Measurements from ENCODE around the gene FGGY. TPM values are rescaled to one million over a fixed set of nuclear protein-coding genes. Genes with fewer than 3 reads are reported as not detected.
A peak's percentile ranks its signal among the peaks of the same experiment; 100 is the strongest.

FGGY gene
- total and polyA plus RNA-seq, 4 donors, result 5.3 to 25.1 (median 11.9) TPM

DNA sequence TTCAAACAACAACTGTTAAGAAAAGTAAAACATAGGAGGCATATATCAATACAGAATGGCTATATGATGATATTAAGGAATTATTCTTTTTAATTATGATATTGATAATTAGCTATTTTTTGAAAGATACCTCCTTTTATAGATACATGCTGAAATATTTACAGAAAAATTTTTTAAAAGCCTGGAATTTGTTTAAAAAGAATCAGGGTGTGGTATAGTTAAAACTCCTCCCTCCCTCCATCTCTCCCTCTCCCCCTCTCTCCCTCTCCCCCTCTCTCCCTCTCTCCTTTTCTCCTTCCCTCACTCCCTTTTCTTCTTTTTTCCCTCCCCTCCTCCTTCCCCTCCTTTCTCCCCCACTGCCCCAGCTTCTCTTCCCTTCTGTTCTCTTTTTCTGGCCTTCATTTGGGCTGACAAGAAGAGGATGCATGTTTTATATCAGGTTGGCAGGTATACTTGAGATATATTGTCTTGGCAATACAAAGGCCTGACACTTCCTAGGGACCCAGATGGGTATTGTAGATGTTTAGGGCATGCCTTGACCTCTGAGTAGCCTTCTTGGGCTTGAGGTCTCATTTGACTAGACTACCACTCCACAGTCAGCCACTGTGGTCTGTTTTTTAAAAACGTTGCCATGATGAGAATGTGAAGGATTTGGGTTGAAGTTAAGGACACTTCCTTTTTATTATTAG is 124.5 kb downstream of the FGGY start:
- Histone ChIP-seq H3K36me3 (ENCODE audit: control insufficient read depth in 1 of 2, insufficient read depth in 2 of 2, low read length in 1 of 2) (no peaks in the 10 kb centered on the region), H3K27me3 (ENCODE audit: control insufficient read depth in 1 of 2, insufficient read depth in 2 of 2, low read length in 1 of 2) (no peaks in the 10 kb centered on the region), H3K9me3 (ENCODE audit: control insufficient read depth, low read length) (no peaks in the 10 kb centered on the region), H3K27ac (ENCODE audit: low read depth in 1 of 2, low read length in 2 of 2) (no peak overlapping the region), H3K4me3 (ENCODE audit: low read length in 2 of 2) (no peak overlapping the region), H3K4me1 (ENCODE audit: control insufficient read depth in 1 of 2, insufficient read depth in 2 of 2, low read length in 2 of 2) (peaks cover 7 to 8% of the 10 kb centered on the region in 2 donors)
- WGBS, 2 donors, result 21 to 33% methylated on average over 1 of the region's 1 CpG
- no peak for ATAC-seq (ENCODE audit: low FRiP score)
- no peak for DNase-seq
- intact Hi-C loops (cut with DNase I), result no loop called here

DNA sequence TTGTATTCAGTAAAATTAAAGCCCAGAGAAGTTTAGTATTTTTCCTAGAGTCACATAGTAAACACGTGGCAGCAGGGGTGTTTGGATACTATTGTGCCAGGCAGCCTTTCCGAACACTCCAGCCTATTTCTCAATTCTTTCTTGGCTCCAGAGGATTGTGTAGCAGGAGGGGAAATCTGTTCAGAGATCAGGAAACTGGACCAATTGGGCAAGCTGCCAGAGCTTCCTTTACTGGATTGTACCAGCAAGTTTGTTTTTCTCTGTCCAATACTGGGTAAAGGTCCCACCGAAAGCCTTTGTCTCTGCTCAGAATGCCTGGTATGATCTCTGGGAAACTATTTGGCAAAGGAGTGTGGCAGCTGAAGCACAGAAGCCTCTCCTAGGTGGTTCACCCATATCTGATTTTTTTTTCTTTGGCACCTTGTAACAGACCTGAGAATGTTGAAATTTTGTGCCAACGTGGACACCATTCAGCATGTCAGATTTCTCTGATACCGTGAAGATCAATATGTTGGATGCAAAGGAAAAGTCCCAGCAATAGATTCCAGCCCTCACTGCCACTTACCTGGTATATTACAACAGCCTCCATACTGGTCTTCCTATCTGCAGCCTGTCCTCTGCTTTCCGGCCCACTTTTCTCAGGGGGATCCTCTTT is 126.2 kb downstream of the FGGY start:
- no peaks in the 10 kb centered on the region for H3K9me3 ChIP-seq (ENCODE audit: control insufficient read depth, low read length)
- WGBS, 2 donors, result 25 to 29% methylated on average over 6 of the region's 6 CpGs
- DNase-seq (peak; percentile 81 to 93), ATAC-seq (ENCODE audit: low FRiP score) (peak; percentile 86)
- H3K4me1 ChIP-seq (ENCODE audit: control insufficient read depth in 1 of 2, insufficient read depth in 2 of 2, low read length in 2 of 2), result peaks cover 7 to 8% of the 10 kb centered on the region in 2 donors
- no peaks in the 10 kb centered on the region for H3K27me3 ChIP-seq (ENCODE audit: control insufficient read depth in 1 of 2, insufficient read depth in 2 of 2, low read length in 1 of 2)
- H3K36me3 ChIP-seq (ENCODE audit: control insufficient read depth in 1 of 2, insufficient read depth in 2 of 2, low read length in 1 of 2), result no peaks in the 10 kb centered on the region
- H3K4me3 ChIP-seq (ENCODE audit: low read length in 2 of 2), result no peak overlapping the region
- intact Hi-C loops (cut with DNase I), result no loop called here
- peak overlapping the region; percentile 54 to 57 for H3K27ac ChIP-seq (ENCODE audit: low read depth in 1 of 2, low read length in 2 of 2)

- intact Hi-C loops (cut with DNase I), result no loop called here
These were observed 130.3 kb downstream of the FGGY start for GRCh38 chr1:59427155-59427554.

DNA sequence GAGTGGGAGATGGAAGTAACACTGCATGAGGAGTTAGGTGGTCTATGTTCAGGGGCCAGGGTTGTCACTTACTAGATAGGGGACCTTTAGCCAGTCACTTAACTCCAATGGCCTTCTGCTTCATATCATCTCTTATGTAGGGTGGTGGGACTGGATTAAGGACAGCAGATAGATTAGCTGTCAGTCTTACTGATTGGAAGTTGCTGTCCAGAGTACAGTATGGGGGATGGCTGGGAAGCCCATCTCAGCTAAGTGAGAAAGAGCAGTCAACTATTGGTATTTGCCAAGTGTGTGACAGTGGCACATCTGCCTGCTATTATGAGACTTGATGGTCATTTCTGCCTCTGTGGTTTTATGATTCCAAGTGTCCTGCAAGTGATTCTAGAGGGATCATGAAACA is 130.9 kb downstream of the FGGY start:
- Histone ChIP-seq H3K36me3 (ENCODE audit: control insufficient read depth in 1 of 2, insufficient read depth in 2 of 2, low read length in 1 of 2) (no peaks in the 10 kb centered on the region), H3K9me3 (ENCODE audit: control insufficient read depth, low read length) (no peaks in the 10 kb centered on the region), H3K27me3 (ENCODE audit: control insufficient read depth in 1 of 2, insufficient read depth in 2 of 2, low read length in 1 of 2) (no peaks in the 10 kb centered on the region), H3K27ac (ENCODE audit: low read depth in 1 of 2, low read length in 2 of 2) (no peak overlapping the region), H3K4me3 (ENCODE audit: low read length in 2 of 2) (no peak overlapping the region), H3K4me1 (ENCODE audit: control insufficient read depth in 1 of 2, insufficient read depth in 2 of 2, low read length in 2 of 2) (peaks cover 2 to 8% of the 10 kb centered on the region in 2 donors)
- DNase-seq (no peak), ATAC-seq (ENCODE audit: low FRiP score) (no peak)
- intact Hi-C loops (cut with DNase I), result no loop called here

More at GRCh38 chr1:59427155-59427554, 130.3 kb downstream of the FGGY start:
- H3K27ac ChIP-seq (ENCODE audit: low read depth in 1 of 2, low read length in 2 of 2), result no peak overlapping the region
- no peak for DNase-seq
- no peaks in the 10 kb centered on the region for H3K27me3 ChIP-seq (ENCODE audit: control insufficient read depth in 1 of 2, insufficient read depth in 2 of 2, low read length in 1 of 2)
- peaks cover 5 to 8% of the 10 kb centered on the region in 2 donors for H3K4me1 ChIP-seq (ENCODE audit: control insufficient read depth in 1 of 2, insufficient read depth in 2 of 2, low read length in 2 of 2)
- WGBS, 2 donors, result 91 to 92% methylated on average over 7 of the region's 7 CpGs
- H3K36me3 ChIP-seq (ENCODE audit: control insufficient read depth in 1 of 2, insufficient read depth in 2 of 2, low read length in 1 of 2), result no peaks in the 10 kb centered on the region
- no peak for ATAC-seq (ENCODE audit: low FRiP score)
- no peak overlapping the region for H3K4me3 ChIP-seq (ENCODE audit: low read length in 2 of 2)
- H3K9me3 ChIP-seq (ENCODE audit: control insufficient read depth, low read length), result no peaks in the 10 kb centered on the region

DNA sequence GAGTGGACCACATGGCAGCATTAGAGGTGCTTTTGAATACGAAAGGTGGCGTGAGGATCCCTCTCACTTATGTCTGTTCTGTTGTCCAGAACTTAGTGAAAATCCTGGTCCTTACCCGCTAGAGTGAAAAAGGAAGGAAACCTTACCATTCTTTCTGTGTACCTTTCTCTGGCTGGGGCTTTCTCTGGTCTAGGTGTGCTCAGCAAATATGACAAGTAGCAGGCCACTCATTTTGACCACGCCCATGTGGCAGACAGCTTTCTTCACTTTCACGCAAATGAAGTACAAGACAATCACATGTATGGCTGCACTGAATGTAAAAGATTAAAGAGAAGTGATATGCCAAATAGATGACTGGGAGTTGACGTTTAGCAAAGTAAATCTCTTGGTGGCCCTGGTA is 131.9 kb downstream of the FGGY start:
- no peak for ATAC-seq (ENCODE audit: low FRiP score)
- Histone ChIP-seq H3K4me1 (ENCODE audit: control insufficient read depth in 1 of 2, insufficient read depth in 2 of 2, low read length in 2 of 2) (peaks cover 0 to 4% of the 10 kb centered on the region in 2 donors), H3K27ac (ENCODE audit: low read depth in 1 of 2, low read length in 2 of 2) (no peak overlapping the region), H3K9me3 (ENCODE audit: control insufficient read depth, low read length) (no peaks in the 10 kb centered on the region), H3K27me3 (ENCODE audit: control insufficient read depth in 1 of 2, insufficient read depth in 2 of 2, low read length in 1 of 2) (no peaks in the 10 kb centered on the region), H3K4me3 (ENCODE audit: low read length in 2 of 2) (no peak overlapping the region), H3K36me3 (ENCODE audit: control insufficient read depth in 1 of 2, insufficient read depth in 2 of 2, low read length in 1 of 2) (no peaks in the 10 kb centered on the region)
- intact Hi-C loops (cut with DNase I), result no loop called here
- WGBS, 2 donors, result 96 to 98% methylated on average over 6 of the region's 6 CpGs
- no peak for DNase-seq

DNA sequence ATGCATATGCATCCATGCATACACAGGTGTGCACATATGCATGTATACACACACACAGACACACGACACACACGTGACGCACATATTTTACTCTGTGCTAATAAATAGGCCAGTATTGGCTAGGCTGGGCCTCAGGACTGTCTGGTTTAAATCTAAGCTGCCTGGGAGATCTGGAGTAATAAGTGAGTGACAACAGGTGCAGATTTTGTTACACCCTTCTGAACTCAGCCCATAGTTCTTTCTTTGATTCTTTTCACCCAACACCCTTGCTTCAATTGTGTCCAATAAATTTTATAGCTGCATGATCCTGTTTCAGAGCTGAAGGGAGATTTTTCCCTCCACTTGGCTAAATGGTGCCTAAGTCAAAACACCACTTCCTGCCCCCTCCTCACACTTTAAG is 132.8 kb downstream of the FGGY start:
- no peaks in the 10 kb centered on the region for H3K36me3 ChIP-seq (ENCODE audit: control insufficient read depth in 1 of 2, insufficient read depth in 2 of 2, low read length in 1 of 2)
- H3K9me3 ChIP-seq (ENCODE audit: control insufficient read depth, low read length), result no peaks in the 10 kb centered on the region
- DNase-seq, result no peak
- H3K4me1 ChIP-seq (ENCODE audit: control insufficient read depth in 1 of 2, insufficient read depth in 2 of 2, low read length in 2 of 2), result peaks cover 4 to 5% of the 10 kb centered on the region in 2 donors
- no peak overlapping the region for H3K4me3 ChIP-seq (ENCODE audit: low read length in 2 of 2)
- 92 to 93% methylated on average over 3 of the region's 3 CpGs for WGBS, 2 donors
- ATAC-seq (ENCODE audit: low FRiP score), result no peak
- H3K27me3 ChIP-seq (ENCODE audit: control insufficient read depth in 1 of 2, insufficient read depth in 2 of 2, low read length in 1 of 2), result no peaks in the 10 kb centered on the region
- no peak overlapping the region for H3K27ac ChIP-seq (ENCODE audit: low read depth in 1 of 2, low read length in 2 of 2)
- intact Hi-C loops (cut with DNase I), result loop anchor here in 1 of 2 donors (10.0 kb wide), 1 partner anchor 135 kb away; the partner anchor contains the start of gene FGGY

- Histone ChIP-seq H3K9me3 (ENCODE audit: control insufficient read depth, low read length) (no peaks in the 10 kb centered on the region), H3K4me1 (ENCODE audit: control insufficient read depth in 1 of 2, insufficient read depth in 2 of 2, low read length in 2 of 2) (peaks cover 4 to 6% of the 10 kb centered on the region in 2 donors), H3K4me3 (ENCODE audit: low read length in 2 of 2) (no peak overlapping the region), H3K27ac (ENCODE audit: low read depth in 1 of 2, low read length in 2 of 2) (peak overlapping the region in 1 of 2 donors; percentile 46), H3K36me3 (ENCODE audit: control insufficient read depth in 1 of 2, insufficient read depth in 2 of 2, low read length in 1 of 2) (no peaks in the 10 kb centered on the region), H3K27me3 (ENCODE audit: control insufficient read depth in 1 of 2, insufficient read depth in 2 of 2, low read length in 1 of 2) (no peaks in the 10 kb centered on the region)
- ATAC-seq (ENCODE audit: low FRiP score) (no peak), DNase-seq (no peak)
- WGBS, 2 donors, result 71 to 73% methylated on average over 3 of the region's 3 CpGs
- intact Hi-C loops (cut with DNase I), result loop anchor here in 1 of 2 donors (10.0 kb wide), 1 partner anchor 137 kb away; the partner anchor contains the start of gene FGGY
These were observed 134.8 kb downstream of the FGGY start for GRCh38 chr1:59431566-59432294.

DNA sequence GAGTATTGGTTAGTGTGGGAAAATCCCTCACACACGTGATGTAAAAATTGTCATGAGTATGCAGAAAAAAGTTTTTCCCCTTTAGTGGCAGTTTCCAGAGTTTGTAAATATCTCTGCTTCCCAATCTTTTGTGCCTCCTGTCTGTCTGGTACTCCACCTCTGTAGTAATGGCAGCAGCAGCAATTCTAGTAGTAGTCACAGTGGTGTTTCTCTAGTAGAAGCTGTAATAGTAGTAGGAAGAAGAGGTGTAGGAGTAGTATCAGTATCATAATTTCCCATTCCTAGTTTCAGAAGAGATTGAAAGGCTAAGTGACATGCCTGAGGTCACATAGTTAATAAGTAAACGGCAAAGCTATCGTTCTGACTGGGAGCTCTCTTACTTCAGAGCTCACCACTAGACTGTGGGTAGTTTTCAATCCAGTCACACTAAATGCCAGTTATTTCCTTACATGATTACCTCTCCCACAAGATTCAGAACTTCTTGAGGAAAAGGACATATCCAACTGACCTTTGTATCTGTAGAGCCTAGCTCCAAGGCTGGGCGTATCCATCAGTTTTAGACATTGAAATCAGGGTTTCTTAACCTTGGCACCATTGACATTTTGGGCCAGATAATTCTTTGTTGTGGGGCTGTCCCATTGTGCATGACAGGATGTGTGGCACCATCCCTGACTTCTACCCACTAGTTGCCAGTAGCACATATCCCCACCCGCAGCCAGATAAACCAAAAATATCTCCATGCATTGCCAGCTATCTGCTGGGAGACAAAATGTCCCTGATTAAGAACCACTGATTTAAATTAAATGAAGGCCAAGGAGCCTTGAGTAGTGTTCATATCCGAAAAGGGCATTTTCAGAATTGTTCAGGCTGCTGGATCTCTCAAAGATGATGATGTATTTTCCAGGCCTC is 135.9 kb downstream of the FGGY start:
- Histone ChIP-seq H3K27ac (ENCODE audit: low read depth in 1 of 2, low read length in 2 of 2) (peak overlapping the region; percentile 37 to 65), H3K27me3 (ENCODE audit: control insufficient read depth in 1 of 2, insufficient read depth in 2 of 2, low read length in 1 of 2) (no peaks in the 10 kb centered on the region)
- WGBS, 2 donors, result 71 to 75% methylated on average over 6 of the region's 6 CpGs

More for the DNA sequence above, 135.9 kb downstream of the FGGY start:
- Histone ChIP-seq H3K9me3 (ENCODE audit: control insufficient read depth, low read length) (no peaks in the 10 kb centered on the region), H3K4me1 (ENCODE audit: control insufficient read depth in 1 of 2, insufficient read depth in 2 of 2, low read length in 2 of 2) (peaks cover 4 to 6% of the 10 kb centered on the region in 2 donors), H3K4me3 (ENCODE audit: low read length in 2 of 2) (no peak overlapping the region), H3K36me3 (ENCODE audit: control insufficient read depth in 1 of 2, insufficient read depth in 2 of 2, low read length in 1 of 2) (no peaks in the 10 kb centered on the region)
- ATAC-seq (ENCODE audit: low FRiP score) (no peak), DNase-seq (no peak)
- intact Hi-C loops (cut with DNase I), result loop anchor here in 1 of 2 donors (10.0 kb wide), 1 partner anchor 138 kb away; the partner anchor contains the start of gene FGGY
